Stimulated activated CD8-positive, alpha-beta memory T cell treated with anti-CD3 and anti-CD28 coated beads, Interleukin-15, amount 100 ng/mL, for 1 hour (primary cell): ENCODE data around the gene MUC5B.
A peak's percentile ranks its signal among the peaks of the same experiment; 100 is the strongest.
"Not testable (repeated sequence)": the region's sequence is repeated elsewhere in the genome, so short reads cannot be mapped to it uniquely, and the experiment has no call there.

ENCODE experiments used
- DNase-seq: peaks from one replicate; pipeline ENCODE4 v3.0.0-alpha.2; 2020; ENCODE audit warnings: low read depth

Gene MUC5B

DNA sequence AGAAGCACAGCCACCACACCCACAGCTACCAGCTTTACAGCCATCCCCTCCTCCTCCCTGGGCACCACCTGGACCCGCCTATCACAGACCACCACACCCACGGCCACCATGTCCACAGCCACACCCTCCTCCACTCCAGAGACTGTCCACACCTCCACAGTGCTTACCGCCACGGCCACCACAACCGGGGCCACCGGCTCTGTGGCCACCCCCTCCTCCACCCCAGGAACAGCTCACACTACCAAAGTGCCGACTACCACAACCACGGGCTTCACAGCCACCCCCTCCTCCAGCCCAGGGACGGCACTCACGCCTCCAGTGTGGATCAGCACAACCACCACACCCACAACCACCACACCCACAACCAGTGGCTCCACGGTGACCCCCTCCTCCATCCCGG is 27.5 kb downstream of the MUC5B start:
- not testable (repeated sequence) for DNase-seq

- no peak for DNase-seq
Observed at GRCh38 chr11:1251236-1251770, 28.4 kb downstream of the MUC5B start.

DNA sequence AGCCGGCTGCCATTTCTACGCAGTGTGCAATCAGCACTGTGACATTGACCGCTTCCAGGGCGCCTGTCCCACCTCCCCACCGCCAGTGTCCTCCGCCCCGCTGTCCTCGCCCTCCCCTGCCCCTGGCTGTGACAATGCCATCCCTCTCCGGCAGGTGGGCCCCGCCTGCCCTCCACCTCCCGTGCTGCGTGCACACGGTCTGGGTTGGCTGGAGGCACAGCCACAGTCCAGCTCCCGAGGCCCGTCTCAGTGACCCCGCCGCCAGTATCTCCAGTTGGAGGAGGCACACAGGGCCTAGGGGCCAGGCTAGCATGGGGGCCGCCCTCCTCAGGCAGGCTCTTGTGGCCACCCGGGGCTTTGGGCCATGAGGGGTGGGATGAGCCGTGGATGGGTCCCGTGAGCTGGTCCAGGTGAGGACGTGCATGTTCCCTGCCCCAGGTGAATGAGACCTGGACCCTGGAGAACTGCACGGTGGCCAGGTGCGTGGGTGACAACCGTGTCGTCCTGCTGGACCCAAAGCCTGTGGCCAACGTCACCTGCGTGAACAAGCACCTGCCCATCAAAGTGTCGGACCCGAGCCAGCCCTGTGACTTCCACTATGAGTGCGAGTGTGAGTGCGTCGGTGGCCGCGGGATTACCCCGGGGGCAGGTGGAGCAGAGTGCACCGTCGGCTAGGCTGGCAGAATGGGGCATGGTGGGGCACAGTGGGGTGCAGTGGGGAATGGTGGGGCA is 29.7 kb downstream of the MUC5B start:
- DNase-seq: no peak

GRCh38 chr11:1253103-1253485 is 30.2 kb downstream of the MUC5B start:
- no peak for DNase-seq

- DNase-seq: no peak
Observed at GRCh38 chr11:1254086-1254648, 31.3 kb downstream of the MUC5B start.

DNA sequence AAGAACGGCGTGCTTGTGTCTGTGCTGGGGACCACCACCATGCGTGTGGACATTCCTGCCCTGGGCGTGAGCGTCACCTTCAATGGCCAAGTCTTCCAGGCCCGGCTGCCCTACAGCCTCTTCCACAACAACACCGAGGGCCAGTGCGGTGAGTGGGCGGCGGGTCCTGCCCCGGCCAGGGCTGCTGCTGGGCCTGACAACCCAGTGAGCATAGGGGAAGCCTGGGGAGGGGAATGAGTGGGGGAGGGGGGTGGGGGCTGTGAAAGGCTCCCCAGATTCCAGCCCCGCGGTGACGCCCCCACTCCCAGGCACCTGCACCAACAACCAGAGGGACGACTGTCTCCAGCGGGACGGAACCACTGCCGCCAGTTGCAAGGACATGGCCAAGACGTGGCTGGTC is 31.9 kb downstream of the MUC5B start:
- no peak for DNase-seq

DNA sequence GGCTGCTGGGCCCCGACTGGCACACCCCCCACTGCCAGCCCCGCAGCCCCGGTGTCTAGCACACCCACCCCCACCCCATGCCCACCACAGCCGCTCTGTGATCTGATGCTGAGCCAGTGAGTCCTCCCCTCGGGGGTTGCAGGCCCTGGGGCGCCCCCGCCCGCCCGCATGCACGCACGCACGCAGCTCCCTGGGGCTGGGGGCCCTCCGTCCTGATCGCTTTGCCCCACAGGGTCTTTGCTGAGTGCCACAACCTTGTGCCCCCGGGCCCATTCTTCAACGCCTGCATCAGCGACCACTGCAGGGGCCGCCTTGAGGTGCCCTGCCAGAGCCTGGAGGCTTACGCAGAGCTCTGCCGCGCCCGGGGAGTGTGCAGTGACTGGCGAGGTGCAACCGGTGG is 32.3 kb downstream of the MUC5B start:
- DNase-seq: no peak

DNA sequence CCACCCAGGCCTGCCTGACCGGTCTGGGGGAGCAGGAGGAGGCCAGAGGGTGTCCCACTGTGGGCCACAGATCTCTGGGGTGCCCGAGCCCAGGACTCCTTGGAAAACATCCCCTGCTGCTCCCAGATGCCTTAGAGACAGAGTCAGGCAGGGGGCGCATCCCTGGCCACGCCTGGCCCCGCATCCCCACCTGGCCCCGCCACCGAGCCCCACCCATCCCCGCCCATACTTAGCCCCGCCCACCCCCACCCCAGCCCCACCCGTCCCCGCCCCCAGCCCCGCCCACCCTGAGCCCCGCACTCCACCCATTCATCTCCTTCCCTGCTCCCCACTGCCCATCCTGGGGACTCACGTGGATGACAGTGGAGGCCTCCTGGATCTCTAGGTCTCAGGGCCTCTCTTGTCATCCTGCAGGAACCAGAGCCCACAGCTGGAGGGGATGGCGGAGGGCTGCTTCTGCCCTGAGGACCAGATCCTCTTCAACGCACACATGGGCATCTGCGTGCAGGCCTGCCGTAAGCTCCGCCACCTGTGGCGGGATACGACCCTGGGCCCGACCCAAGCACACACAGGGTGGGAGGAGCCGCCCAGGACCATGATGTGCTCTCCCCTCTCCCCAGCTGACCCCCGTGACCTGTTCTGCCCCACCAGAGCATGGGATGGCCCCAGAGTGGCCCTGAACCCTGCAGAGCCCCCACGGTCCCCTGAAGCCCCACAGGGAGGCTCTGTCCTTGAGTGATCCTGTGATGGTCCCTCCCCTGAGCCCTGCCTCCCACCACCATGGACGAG is 33.6 kb downstream of the MUC5B start:
- no peak for DNase-seq

DNA sequence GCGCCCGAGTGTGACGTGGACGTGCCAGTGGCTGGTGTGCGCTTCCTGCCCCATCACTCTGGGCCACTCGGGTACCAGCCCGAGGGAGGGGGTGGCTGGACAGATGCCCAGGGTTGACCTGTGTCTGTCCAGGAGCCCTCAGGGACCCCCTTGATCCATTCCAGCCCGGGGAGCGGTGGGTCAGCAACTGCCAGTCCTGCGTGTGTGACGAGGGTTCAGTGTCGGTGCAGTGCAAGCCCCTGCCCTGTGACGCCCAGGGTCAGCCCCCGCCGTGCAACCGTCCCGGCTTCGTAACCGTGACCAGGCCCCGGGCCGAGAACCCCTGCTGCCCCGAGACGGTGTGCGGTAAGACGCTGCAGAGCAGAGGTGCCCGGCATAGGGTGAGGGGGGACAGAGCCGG is 34.5 kb downstream of the MUC5B start:
- DNase-seq: no peak

- DNase-seq: no peak
Observed at GRCh38 chr11:1257916-1258315, 35.0 kb downstream of the MUC5B start.

- no peak for DNase-seq
Observed at GRCh38 chr11:1258401-1259075, 35.7 kb downstream of the MUC5B start.

GRCh38 chr11:1259076-1259461 is 36.2 kb downstream of the MUC5B start:
- no peak for DNase-seq

- DNase-seq: no peak
Observed at GRCh38 chr11:1259561-1259960, 36.7 kb downstream of the MUC5B start.

- no peak for DNase-seq
Observed at GRCh38 chr11:1260023-1260501, 37.2 kb downstream of the MUC5B start.

- no peak for DNase-seq
Observed at GRCh38 chr11:1260620-1261019, 37.8 kb downstream of the MUC5B start.

DNA sequence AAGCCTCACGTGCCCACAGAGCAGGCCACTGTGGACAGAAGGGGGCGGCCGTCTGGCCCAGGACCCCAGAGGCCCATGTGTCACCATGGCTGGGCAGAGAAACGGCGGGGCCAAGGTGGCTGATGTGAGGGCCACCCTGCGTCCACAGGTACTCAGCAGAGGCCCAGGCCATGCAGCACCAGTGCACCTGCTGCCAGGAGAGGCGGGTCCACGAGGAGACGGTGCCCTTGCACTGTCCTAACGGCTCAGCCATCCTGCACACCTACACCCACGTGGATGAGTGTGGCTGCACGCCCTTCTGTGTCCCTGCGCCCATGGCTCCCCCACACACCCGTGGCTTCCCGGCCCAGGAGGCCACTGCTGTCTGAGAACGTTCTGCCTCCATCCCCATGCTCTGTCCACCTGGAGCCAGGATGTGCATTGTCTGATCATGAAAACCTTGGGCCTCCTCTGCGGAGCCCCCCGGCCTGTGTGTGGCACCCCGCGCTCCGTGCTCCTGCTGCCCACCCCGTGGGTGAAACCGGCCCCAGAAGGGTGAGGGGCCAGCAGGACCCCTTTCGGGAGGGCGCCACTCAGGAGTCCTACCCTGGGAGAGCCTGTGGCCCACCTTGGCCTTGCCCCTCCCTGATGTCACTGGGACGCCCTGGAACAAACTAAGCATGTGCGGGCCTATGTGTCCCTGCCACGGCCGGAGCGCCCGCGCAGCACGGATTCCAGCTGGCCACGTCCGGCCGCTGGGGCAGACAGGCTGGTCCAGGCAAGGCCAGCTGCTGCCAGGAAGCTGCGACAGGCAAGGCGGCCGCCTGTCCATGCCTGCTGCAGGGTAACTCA is 38.6 kb downstream of the MUC5B start:
- no peak for DNase-seq

DNA sequence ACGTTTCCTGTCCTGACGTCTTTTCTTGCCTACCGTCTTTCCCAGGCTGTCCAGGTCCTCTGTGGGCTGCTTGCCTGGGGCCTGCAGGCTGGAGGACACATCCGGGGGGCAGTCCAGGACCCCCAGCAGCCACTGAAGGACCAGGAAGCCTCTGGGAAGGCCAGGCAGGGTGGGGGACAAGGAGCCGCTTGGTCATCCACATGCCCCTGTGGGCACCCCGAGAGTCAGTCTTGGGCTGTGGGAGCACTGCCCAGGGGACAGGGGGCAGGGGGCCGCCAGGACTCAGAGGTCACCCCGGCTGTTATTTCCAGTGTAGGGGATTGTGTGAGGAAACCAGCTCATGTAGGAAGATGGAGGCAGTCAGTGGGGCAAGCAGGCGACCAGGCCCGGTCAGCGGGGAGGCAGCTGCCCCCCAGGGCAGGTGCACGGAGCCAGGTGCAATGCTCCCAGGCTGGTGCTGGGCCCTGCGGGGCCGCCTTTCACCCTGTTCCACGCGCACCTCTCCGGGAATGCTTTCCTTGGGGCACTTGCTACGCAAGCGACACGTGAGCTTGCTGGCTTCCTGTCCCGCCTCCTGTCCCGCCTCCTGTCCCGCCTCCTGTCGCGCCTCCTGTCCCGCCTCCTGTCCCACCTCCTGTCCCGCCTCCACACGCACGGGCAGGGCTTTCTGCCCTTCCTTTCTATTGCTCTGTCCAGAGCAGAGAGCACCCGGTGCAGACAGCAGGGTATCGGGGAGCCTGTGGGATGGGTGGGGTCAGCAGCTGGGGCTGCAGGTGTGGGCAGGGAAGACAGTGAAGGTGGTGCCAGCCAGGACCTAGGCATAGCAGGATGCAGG is 39.5 kb downstream of the MUC5B start:
- DNase-seq: peak; percentile 69

- no peak for DNase-seq
Observed at GRCh38 chr11:1263010-1263409, 40.1 kb downstream of the MUC5B start.

DNA sequence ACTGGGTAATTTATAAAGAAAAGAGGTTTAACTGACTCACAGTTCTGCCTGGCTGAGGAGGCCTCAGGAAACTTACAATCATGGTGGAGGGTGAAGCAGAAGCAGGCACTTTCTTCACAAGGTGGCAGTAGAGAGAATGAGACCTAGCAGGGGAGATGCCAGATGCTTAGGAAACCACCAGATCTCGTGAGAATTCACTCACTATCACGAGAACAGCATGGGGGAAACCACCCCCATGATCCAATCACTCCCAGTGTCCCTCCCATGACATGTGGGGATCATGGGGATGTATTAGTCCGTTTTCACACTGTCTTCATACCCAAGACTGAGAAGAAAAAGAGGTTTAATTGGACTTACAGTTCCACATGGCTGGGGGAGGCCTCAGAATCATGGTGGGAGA is 41.6 kb downstream of the MUC5B start:
- DNase-seq: not testable (repeated sequence)

GRCh38 chr11:1265480-1265879 is 42.6 kb downstream of the MUC5B start:
- not testable (repeated sequence) for DNase-seq
